Glutamatergic neuron (in vitro differentiated cells): ENCODE results near the gene SKOR1. TPM values are rescaled to one million over a fixed set of nuclear protein-coding genes. Genes with fewer than 3 reads are reported as not detected.
A peak's percentile ranks its signal among the peaks of the same experiment; 100 is the strongest.

ENCODE experiments used
- DNase-seq: peaks from one replicate; pipeline ENCODE4 v3.0.0; 2022
- H3K27ac Mint-ChIP-seq: one replicate; pipeline ENCODE4 v1.8.0; 2020; ENCODE audit warnings: mild to moderate bottlenecking, mixed read lengths, inconsistent platforms; ENCODE audit not compliant: unreplicated experiment
- H3K27me3 Mint-ChIP-seq: one replicate; pipeline ENCODE4 v1.8.0; 2020; ENCODE audit warnings: mild to moderate bottlenecking, moderate library complexity, mixed read lengths, inconsistent platforms; ENCODE audit not compliant: unreplicated experiment
- H3K36me3 Mint-ChIP-seq: one replicate; pipeline ENCODE4 v1.8.0; 2020; ENCODE audit warnings: mild to moderate bottlenecking, mixed read lengths, inconsistent platforms; ENCODE audit not compliant: unreplicated experiment
- H3K4me1 Mint-ChIP-seq: one replicate; pipeline ENCODE4 v1.8.0; 2020; ENCODE audit warnings: mild to moderate bottlenecking, low read depth, mixed read lengths, inconsistent platforms; ENCODE audit not compliant: unreplicated experiment
- H3K4me3 Mint-ChIP-seq: one replicate; pipeline ENCODE4 v1.8.0; 2020; ENCODE audit warnings: mild to moderate bottlenecking, mixed read lengths, inconsistent platforms; ENCODE audit not compliant: unreplicated experiment
- H3K9me3 Mint-ChIP-seq: one replicate; pipeline ENCODE4 v1.8.0; 2020; ENCODE audit warnings: mild to moderate bottlenecking, moderate library complexity, mixed read lengths, inconsistent platforms; ENCODE audit not compliant: unreplicated experiment
- CTCF ChIP-seq: fragments of 200-600 bp; sonication (generic); IDR thresholded peaks from one replicate; pipeline ENCODE4 v1.5.0; 2021; ENCODE audit not compliant: partially characterized antibody, unreplicated experiment
- total RNA-seq: library from RNA; stranded (reverse); fragmentation: NEBNext Ultra II Directional; extraction: Animal tissue kit (Norgen Biotek cat#: 25700); gene quantifications from one replicate; pipeline ENCODE4 v1.2.1, GENCODE V29; 2021; ENCODE audit not compliant: unreplicated experiment

The SKOR1 gene
- total RNA-seq, 1 donor from 2014 or later = 4.0 TPM

- Mint-ChIP-seq H3K36me3 (peaks cover 27% of the 10 kb centered on the region), H3K27ac (no peak overlapping the region), H3K27me3 (peaks cover 9% of the 10 kb centered on the region), H3K4me3 (no peak overlapping the region), H3K9me3 (peaks cover 4% of the 10 kb centered on the region), H3K4me1 (peaks cover 6% of the 10 kb centered on the region)
- TF ChIP-seq CTCF = no peak
- no peak for DNase-seq
These were observed 8.6 kb upstream of the SKOR1 start for GRCh38 chr15:67816668-67817067.

DNA sequence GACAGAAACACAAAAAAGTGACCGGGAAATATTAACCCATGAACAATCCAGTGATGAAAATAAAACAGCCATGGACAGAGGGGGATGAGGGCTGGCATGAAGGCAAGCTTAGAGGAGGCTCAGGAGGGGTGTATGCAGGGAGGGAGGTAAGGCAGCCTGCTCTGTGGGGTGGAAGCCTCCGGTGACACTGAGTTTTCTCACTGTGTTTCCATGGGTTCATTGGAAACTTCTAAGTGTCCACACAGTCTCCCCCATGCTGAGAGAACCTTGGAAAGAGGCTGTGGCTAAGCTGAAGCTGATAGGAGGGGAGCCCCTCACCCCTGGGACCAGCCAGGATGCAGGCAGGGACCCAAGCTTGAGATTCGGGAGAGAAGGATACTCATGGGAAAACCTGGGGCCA is 6.8 kb upstream of the SKOR1 start:
- H3K27ac Mint-ChIP-seq = no peak overlapping the region
- peaks cover 8% of the 10 kb centered on the region for H3K9me3 Mint-ChIP-seq
- H3K4me1 Mint-ChIP-seq = peaks cover 12% of the 10 kb centered on the region
- peaks cover 27% of the 10 kb centered on the region for H3K36me3 Mint-ChIP-seq
- H3K4me3 Mint-ChIP-seq = no peak overlapping the region
- TF ChIP-seq CTCF = no peak
- no peak for DNase-seq
- peaks cover 17% of the 10 kb centered on the region for H3K27me3 Mint-ChIP-seq

DNA sequence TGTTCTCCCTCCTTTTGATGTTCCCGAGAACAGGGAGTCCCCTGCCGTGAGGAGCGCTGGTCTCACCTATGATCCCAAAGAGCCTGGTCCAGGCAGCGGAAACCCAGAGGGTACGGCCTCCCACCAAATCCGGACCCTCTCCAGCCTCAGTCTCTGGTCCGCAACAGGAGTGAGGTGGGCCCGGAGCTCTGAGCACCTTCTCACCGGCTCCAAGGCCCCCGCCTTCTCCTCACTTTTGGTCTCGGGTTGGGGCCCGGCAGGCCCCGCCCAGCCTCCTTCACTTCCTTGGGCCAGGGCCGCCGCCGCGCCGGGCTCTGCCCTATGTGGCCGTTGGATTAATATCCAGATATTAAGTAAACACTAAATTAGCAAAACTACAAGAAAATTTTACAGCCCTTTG is 5.7 kb upstream of the SKOR1 start:
- Mint-ChIP-seq H3K27me3 (peaks cover 28% of the 10 kb centered on the region), H3K4me1 (peaks cover 19% of the 10 kb centered on the region), H3K9me3 (peaks cover 16% of the 10 kb centered on the region), H3K36me3 (peaks cover 27% of the 10 kb centered on the region), H3K4me3 (no peak overlapping the region), H3K27ac (no peak overlapping the region)
- TF ChIP-seq CTCF = no peak
- no peak for DNase-seq

DNA sequence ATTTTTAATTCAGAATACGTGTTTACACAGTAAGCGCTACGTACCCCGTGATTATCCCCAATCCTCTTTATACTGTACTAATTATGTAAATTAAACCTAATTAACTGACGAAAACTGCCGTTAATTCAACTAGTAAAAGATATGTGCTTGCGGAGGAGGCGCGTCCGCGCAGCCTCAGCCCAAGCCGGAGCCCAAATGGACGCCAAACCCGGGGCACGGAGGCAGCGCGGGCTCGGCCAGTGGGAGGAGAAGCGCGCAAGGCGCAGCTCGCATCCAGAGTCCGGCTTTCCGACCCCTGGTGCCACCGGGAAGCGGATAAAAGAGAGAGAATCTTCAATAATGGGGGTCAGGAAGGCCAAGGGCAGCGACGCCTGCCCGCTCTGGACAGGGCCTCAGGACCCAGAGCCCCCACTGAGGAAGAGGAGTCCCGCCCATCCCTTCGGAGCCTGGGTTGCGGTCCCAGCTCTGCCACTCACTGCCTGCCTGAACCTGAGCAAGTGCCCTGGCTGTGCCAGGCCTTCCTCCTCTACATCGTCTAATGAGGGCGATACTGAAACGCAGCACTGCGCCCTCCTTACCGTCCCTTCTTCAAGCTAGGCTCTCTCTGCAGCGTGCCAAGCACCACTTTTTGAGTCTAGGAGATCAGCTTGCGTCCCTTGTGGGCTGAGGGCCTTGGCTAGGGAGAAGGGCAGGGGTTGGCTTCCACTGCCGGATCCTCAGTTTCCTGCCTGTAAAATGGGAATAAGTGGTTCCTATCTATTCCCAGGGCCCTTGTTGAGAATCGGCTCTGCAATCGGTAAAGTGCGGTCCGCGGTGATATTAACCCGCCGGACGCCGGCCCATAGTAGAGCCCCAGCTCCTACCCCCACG is 5.0 kb upstream of the SKOR1 start:
- no peak for TF ChIP-seq CTCF
- Mint-ChIP-seq H3K4me3 (peak overlapping the region; percentile 92), H3K36me3 (peaks cover 26% of the 10 kb centered on the region), H3K9me3 (peaks cover 14% of the 10 kb centered on the region), H3K4me1 (peaks cover 19% of the 10 kb centered on the region), H3K27ac (no peak overlapping the region), H3K27me3 (peaks cover 29% of the 10 kb centered on the region)
- DNase-seq = no peak
